Left renal pelvis (tissue), 4 donors: ENCODE results near the gene SLC23A1. TPM values are rescaled to one million over a fixed set of nuclear protein-coding genes. Genes with fewer than 3 reads are reported as not detected.

ENCODE experiments used
- polyA plus RNA-seq, 4 donors: library from polyadenylated mRNA; unstranded; fragments of 120-200 nt; gene quantifications; one replicate each; pipeline ENCODE4 v1.2.1, GENCODE V29; 2013; ENCODE audit not compliant: insufficient read length in 4 of 4

SLC23A1 gene
- polyA plus RNA-seq, 4 donors, result 1.1 to 16.8 (median 11.9) TPM

Other genes with a start within 250 kb of the SLC23A1 start
- gene SIL1, start 184.9 kb downstream of the SLC23A1 start, polyA plus RNA-seq, result 10 to 100 TPM; 47.9 to 58.9 (median 52.1) TPM
- 100 to 1,000 TPM; 547 to 863 (median 659) TPM for gene MATR3, start 89.6 kb downstream of the SLC23A1 start, polyA plus RNA-seq
- gene PAIP2, start 41.4 kb downstream of the SLC23A1 start, polyA plus RNA-seq, result 100 to 1,000 TPM; 158 to 203 (median 186) TPM
- gene MZB1, start 6.6 kb upstream of the SLC23A1 start, polyA plus RNA-seq, result under 1 TPM; 0.22 to 0.90 (median 0.32) TPM
- gene PROB1, start 11.8 kb upstream of the SLC23A1 start, polyA plus RNA-seq, result 1 to 10 TPM in 3 of 4 donors, under 1 TPM in 1; 0.56 to 2.8 (median 2.1) TPM
- 10 to 100 TPM in 2 of 4 donors, 1 to 10 TPM in 2; 2.7 to 14.4 (median 11.6) TPM for gene SPATA24, start 20.8 kb upstream of the SLC23A1 start, polyA plus RNA-seq
- 10 to 100 TPM; 24.0 to 35.0 (median 32.9) TPM for gene DNAJC18, start 56.2 kb upstream of the SLC23A1 start, polyA plus RNA-seq
- 10 to 100 TPM; 21.5 to 26.3 (median 23.4) TPM for gene ECSCR, start 79.4 kb upstream of the SLC23A1 start, polyA plus RNA-seq
- under 1 TPM in 2 of 4 donors, not detected in 2; 0.07 to 0.08 TPM for gene SMIM33, start 87.7 kb upstream of the SLC23A1 start, polyA plus RNA-seq
- 10 to 100 TPM; 29.6 to 65.9 (median 33.6) TPM for gene STING1, start 99.5 kb upstream of the SLC23A1 start, polyA plus RNA-seq
- 100 to 1,000 TPM; 144 to 207 (median 171) TPM for gene UBE2D2, start 178.0 kb upstream of the SLC23A1 start, polyA plus RNA-seq